Liver (tissue), 3 donors: Measurements from ENCODE around the gene ANO7.

Source experiments
- FOXA1 ChIP-seq: IDR thresholded peaks from 2 replicates; pipeline ENCODE4 v1.6.1; 2016; ENCODE audit warnings: antibody characterized with exemption
- JUND ChIP-seq, 2 donors: IDR thresholded peaks; 2 replicates each; pipeline ENCODE4 v1.6.1; 2016; ENCODE audit warnings: antibody characterized with exemption in 2 of 2
- RAD21 ChIP-seq, 2 donors: IDR thresholded peaks; 2 replicates each; pipeline ENCODE4 v1.6.1; 2016; ENCODE audit warnings: antibody characterized with exemption in 2 of 2, mild to moderate bottlenecking in 2 of 2
- RXRA ChIP-seq, 2 donors: IDR thresholded peaks; 2 replicates each; pipeline ENCODE4 v1.6.1; 2017 to 2018; ENCODE audit warnings: antibody characterized with exemption in 2 of 2, mild to moderate bottlenecking in 1 of 2
- SP1 ChIP-seq: IDR thresholded peaks from 2 replicates; pipeline ENCODE4 v1.6.1; 2018; ENCODE audit warnings: antibody characterized with exemption, mild to moderate bottlenecking
- TAF1 ChIP-seq: conservative IDR thresholded peaks from 2 replicates; pipeline ENCODE4 v1.6.1; 2016; ENCODE audit warnings: antibody characterized with exemption, mild to moderate bottlenecking
- YY1 ChIP-seq: IDR thresholded peaks from 2 replicates; pipeline ENCODE4 v1.6.1; 2016; ENCODE audit warnings: antibody characterized with exemption, mild to moderate bottlenecking
- ZBTB33 ChIP-seq: IDR thresholded peaks from 2 replicates; pipeline ENCODE4 v1.6.1; 2016; ENCODE audit warnings: antibody characterized with exemption
- TF ChIP-seq, protein P1 (sequence below): fragments of 150-350 bp; IDR thresholded peaks from 2 replicates; pipeline ENCODE4 v1.5.1; 2017; ENCODE audit warnings: improper control_type of control experiment, low read depth, low read length; ENCODE audit not compliant: missing input control
- TF ChIP-seq, protein P2 (sequence below): IDR thresholded peaks from 2 replicates; pipeline ENCODE4 v1.6.1; 2016; ENCODE audit warnings: antibody characterized with exemption
- TF ChIP-seq, protein P3 (sequence below): IDR thresholded peaks from 2 replicates; pipeline ENCODE4 v1.6.1; 2016; ENCODE audit warnings: antibody characterized with exemption, mild to moderate bottlenecking
- donor health status: healthy.
- donor health status: healthy.

DNA sequence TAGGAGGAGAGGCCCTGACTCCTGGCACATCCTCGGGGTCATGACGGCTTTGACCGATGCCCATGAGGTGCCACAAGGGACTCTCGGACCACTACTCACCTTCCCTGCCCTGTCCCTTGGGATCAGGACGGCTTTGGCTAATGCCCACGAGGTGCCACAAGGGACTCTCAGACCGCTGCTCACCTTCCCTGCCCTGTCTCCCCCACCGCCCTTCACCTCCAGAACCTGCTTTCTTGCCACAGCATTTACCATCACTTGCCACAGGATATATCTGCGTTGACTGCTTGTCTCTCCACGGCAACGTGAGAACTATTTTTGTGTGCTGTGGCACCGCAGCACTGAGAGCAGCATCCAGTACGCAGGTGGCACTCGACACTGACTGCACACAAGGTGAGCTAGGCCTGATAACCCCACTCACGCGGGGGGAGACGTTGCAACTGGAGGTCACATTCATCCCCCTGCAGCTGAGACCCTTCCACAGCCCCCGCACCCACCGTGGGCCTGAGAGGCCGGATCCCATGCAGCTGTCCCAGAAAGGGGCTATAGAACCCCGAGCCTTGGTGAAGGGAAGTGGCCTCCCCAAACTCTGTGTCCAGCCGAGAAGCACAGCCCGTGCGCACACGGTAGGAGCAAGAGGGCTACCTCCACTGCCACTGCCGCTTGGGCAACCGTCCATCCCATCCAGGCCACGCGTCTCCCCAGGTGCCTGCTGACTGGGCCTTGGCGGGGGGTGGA is 47.5 kb downstream of the ANO7 start:
- TF ChIP-seq RAD21 (IDR thresholded peaks at IDR 0.05) (no peak), ZBTB33 (no peak), RXRA (IDR thresholded peaks at IDR 0.05) (no peak), TAF1 (no peak), SP1 (no peak), JUND (IDR thresholded peaks at IDR 0.05) (no peak), YY1 (no peak), FOXA1 (no peak)
- TF ChIP-seq, protein P1, sequence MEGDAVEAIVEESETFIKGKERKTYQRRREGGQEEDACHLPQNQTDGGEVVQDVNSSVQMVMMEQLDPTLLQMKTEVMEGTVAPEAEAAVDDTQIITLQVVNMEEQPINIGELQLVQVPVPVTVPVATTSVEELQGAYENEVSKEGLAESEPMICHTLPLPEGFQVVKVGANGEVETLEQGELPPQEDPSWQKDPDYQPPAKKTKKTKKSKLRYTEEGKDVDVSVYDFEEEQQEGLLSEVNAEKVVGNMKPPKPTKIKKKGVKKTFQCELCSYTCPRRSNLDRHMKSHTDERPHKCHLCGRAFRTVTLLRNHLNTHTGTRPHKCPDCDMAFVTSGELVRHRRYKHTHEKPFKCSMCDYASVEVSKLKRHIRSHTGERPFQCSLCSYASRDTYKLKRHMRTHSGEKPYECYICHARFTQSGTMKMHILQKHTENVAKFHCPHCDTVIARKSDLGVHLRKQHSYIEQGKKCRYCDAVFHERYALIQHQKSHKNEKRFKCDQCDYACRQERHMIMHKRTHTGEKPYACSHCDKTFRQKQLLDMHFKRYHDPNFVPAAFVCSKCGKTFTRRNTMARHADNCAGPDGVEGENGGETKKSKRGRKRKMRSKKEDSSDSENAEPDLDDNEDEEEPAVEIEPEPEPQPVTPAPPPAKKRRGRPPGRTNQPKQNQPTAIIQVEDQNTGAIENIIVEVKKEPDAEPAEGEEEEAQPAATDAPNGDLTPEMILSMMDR: no peak
- TF ChIP-seq, protein P2, sequence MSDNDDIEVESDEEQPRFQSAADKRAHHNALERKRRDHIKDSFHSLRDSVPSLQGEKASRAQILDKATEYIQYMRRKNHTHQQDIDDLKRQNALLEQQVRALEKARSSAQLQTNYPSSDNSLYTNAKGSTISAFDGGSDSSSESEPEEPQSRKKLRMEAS: no peak
- TF ChIP-seq, protein P3, sequence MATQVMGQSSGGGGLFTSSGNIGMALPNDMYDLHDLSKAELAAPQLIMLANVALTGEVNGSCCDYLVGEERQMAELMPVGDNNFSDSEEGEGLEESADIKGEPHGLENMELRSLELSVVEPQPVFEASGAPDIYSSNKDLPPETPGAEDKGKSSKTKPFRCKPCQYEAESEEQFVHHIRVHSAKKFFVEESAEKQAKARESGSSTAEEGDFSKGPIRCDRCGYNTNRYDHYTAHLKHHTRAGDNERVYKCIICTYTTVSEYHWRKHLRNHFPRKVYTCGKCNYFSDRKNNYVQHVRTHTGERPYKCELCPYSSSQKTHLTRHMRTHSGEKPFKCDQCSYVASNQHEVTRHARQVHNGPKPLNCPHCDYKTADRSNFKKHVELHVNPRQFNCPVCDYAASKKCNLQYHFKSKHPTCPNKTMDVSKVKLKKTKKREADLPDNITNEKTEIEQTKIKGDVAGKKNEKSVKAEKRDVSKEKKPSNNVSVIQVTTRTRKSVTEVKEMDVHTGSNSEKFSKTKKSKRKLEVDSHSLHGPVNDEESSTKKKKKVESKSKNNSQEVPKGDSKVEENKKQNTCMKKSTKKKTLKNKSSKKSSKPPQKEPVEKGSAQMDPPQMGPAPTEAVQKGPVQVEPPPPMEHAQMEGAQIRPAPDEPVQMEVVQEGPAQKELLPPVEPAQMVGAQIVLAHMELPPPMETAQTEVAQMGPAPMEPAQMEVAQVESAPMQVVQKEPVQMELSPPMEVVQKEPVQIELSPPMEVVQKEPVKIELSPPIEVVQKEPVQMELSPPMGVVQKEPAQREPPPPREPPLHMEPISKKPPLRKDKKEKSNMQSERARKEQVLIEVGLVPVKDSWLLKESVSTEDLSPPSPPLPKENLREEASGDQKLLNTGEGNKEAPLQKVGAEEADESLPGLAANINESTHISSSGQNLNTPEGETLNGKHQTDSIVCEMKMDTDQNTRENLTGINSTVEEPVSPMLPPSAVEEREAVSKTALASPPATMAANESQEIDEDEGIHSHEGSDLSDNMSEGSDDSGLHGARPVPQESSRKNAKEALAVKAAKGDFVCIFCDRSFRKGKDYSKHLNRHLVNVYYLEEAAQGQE: no peak
